Vagina (tissue), 2 donors: Measurements from ENCODE around the gene ENKD1. TPM values are rescaled to one million over a fixed set of nuclear protein-coding genes. Genes with fewer than 3 reads are reported as not detected.

Experiments
- DNase-seq, 2 donors: peaks; one replicate each; pipeline ENCODE4 v3.0.0-alpha.2; 2017; ENCODE audit errors: extremely low spot score in 2 of 2
- H3K27ac ChIP-seq: fragments of 200-600 bp; sonication (generic); one replicate; pipeline ENCODE4 v1.5.1; 2019
- H3K27me3 ChIP-seq: fragments of 200-600 bp; sonication (generic); one replicate; pipeline ENCODE4 v1.5.1; 2019
- H3K36me3 ChIP-seq, 2 donors: fragments of 200-600 bp; sonication (generic); one replicate each; pipeline ENCODE4 v1.5.1; 2017 to 2019
- H3K4me1 ChIP-seq: fragments of 200-600 bp; sonication (generic); one replicate; pipeline ENCODE4 v1.5.1; 2019
- H3K4me3 ChIP-seq, 2 donors: fragments of 200-600 bp; sonication (generic); 1 replicate in 1 of 2; 2 replicates in 1 of 2; pipeline ENCODE4 v1.5.1; 2016 to 2019
- H3K9me3 ChIP-seq: fragments of 200-600 bp; sonication (generic); one replicate; pipeline ENCODE4 v1.5.1; 2019
- POLR2A ChIP-seq, 2 donors: fragments of 450-650 bp; IDR thresholded peaks; one replicate each; pipeline ENCODE4 v1.6.1; 2017; ENCODE audit warnings: antibody characterized with exemption in 2 of 2, mild to moderate bottlenecking in 2 of 2, moderate library complexity in 2 of 2
- POLR2AphosphoS5 ChIP-seq, 2 donors: sonication (generic); formaldehyde crosslinking; IDR thresholded peaks; one replicate each; pipeline ENCODE4 v1.9.0; 2017; ENCODE audit warnings: antibody characterized with exemption in 2 of 2, mild to moderate bottlenecking in 2 of 2, low read depth in 1 of 2; ENCODE audit not compliant: insufficient read depth in 1 of 2
- intact Hi-C: fragments of 100-400 bp; cut with DNase I; formaldehyde crosslinking; loops from one replicate; pipeline ENCODE4 v1.15.1; 2023
- total RNA-seq: library from RNA; depleted of rRNA; stranded (reverse); fragments of >200 nt; gene quantifications from one replicate; pipeline ENCODE4 v1.2.3, GENCODE V29; 2016
- TF ChIP-seq, protein P1 (sequence below), 3 experiments: fragments of 450-650 bp in 2 of 3; fragments of 200-600 bp in 1 of 3; sonication (generic) in 1 of 3; IDR thresholded peaks; one replicate each; pipeline ENCODE4 v1.5.1; 2017 to 2019; ENCODE audit warnings: antibody characterized with exemption in 3 of 3, mild to moderate bottlenecking in 2 of 3, moderate library complexity in 2 of 3

ENKD1 gene
- total RNA-seq, 1 donor from 2014 or later, result 14.7 TPM

DNA sequence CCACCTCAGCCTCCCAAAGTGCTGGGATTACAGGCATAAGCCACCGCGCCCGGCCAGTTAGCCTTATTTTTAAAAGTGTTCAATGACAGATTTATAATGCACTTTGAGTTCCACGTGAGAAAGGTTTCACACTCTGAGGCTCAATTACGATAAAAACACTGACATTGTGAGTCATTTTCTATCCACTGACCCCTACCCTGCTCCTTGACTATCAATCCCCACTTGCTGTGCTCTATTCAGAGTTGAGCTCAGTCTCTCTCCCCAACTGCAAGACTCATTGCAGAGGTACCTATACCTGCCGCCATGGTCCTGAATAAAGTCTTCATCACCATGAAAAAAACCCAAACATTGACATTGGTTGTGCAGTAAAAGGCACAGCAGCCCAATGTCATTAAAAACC, 44.1 kb upstream of the ENKD1 start:
- Histone ChIP-seq H3K4me1 (no peaks in the 10 kb centered on the region), H3K4me3 (no peak overlapping the region), H3K27ac (no peak overlapping the region), H3K36me3 (no peaks in the 10 kb centered on the region), H3K9me3 (no peaks in the 10 kb centered on the region), H3K27me3 (no peaks in the 10 kb centered on the region)
- no peak for DNase-seq
- no peak for TF ChIP-seq POLR2A (IDR thresholded peaks at IDR 0.05)
- TF ChIP-seq, protein P1, sequence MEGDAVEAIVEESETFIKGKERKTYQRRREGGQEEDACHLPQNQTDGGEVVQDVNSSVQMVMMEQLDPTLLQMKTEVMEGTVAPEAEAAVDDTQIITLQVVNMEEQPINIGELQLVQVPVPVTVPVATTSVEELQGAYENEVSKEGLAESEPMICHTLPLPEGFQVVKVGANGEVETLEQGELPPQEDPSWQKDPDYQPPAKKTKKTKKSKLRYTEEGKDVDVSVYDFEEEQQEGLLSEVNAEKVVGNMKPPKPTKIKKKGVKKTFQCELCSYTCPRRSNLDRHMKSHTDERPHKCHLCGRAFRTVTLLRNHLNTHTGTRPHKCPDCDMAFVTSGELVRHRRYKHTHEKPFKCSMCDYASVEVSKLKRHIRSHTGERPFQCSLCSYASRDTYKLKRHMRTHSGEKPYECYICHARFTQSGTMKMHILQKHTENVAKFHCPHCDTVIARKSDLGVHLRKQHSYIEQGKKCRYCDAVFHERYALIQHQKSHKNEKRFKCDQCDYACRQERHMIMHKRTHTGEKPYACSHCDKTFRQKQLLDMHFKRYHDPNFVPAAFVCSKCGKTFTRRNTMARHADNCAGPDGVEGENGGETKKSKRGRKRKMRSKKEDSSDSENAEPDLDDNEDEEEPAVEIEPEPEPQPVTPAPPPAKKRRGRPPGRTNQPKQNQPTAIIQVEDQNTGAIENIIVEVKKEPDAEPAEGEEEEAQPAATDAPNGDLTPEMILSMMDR (IDR thresholded peaks at IDR 0.05), result no peak
- TF ChIP-seq POLR2AphosphoS5 (IDR thresholded peaks at IDR 0.05; ENCODE audit: insufficient read depth in 1 of 2, low read depth in 1 of 2), result no peak
- intact Hi-C loops, result no loop called here

DNA sequence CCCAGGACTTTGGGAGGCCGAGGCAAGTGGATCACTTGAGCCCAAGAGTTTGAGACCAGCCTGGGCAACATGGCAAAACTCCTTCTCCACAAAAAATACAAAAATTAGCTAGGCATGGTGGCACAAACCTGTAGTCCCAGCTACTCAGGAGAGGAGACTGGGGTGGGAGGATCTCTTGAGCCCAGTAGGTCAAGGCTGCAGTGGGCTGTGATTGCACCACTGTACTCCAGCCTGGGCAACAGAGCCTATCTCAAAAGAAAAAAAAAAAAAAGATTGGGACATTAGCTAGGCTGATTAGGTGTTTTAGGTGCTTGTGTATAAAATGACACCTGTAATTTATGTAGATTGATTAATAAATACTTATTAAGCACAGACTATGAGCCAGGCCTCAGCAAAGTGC, 42.5 kb upstream of the ENKD1 start:
- no peak overlapping the region for H3K27ac ChIP-seq

DNA sequence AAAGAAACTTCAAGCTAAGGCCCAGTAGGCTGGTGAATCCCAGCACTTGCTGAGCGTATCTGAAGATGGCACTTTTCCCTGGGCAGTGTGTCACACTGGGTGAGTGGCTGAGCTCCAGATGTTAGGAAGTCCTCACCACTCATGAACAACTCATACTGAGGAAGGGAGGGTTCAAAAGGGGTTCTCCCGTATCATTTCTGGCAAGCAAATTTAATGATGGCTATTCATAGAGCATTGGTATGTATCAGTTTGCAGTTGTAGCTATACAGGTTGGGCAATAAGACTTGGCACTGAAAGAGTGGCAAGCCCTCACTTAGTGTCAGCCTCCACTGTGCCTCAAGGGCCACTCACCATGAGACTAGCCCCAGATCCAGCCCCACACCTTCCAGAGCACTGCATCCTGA, 41.8 kb upstream of the ENKD1 start:
- peaks cover 4% of the 10 kb centered on the region for H3K4me1 ChIP-seq
- no peak for DNase-seq
- no peak overlapping the region for H3K4me3 ChIP-seq
- H3K36me3 ChIP-seq, result no peaks in the 10 kb centered on the region
- H3K27me3 ChIP-seq, result no peaks in the 10 kb centered on the region
- H3K27ac ChIP-seq, result no peak overlapping the region
- TF ChIP-seq POLR2A (IDR thresholded peaks at IDR 0.05), result no peak
- TF ChIP-seq, protein P1 (IDR thresholded peaks at IDR 0.05), result no peak
- TF ChIP-seq POLR2AphosphoS5 (IDR thresholded peaks at IDR 0.05; ENCODE audit: insufficient read depth in 1 of 2, low read depth in 1 of 2), result no peak
- H3K9me3 ChIP-seq, result no peaks in the 10 kb centered on the region
- intact Hi-C loops, result no loop called here

More for the DNA sequence above, 42.5 kb upstream of the ENKD1 start:
- TF ChIP-seq POLR2A (IDR thresholded peaks at IDR 0.05) (no peak), POLR2AphosphoS5 (IDR thresholded peaks at IDR 0.05; ENCODE audit: insufficient read depth in 1 of 2, low read depth in 1 of 2) (no peak)
- TF ChIP-seq, protein P1 (IDR thresholded peaks at IDR 0.05), result no peak
- Histone ChIP-seq H3K9me3 (no peaks in the 10 kb centered on the region), H3K27me3 (no peaks in the 10 kb centered on the region), H3K36me3 (no peaks in the 10 kb centered on the region), H3K4me1 (no peaks in the 10 kb centered on the region), H3K4me3 (no peak overlapping the region)
- DNase-seq, result no peak
- intact Hi-C loops, result no loop called here

DNA sequence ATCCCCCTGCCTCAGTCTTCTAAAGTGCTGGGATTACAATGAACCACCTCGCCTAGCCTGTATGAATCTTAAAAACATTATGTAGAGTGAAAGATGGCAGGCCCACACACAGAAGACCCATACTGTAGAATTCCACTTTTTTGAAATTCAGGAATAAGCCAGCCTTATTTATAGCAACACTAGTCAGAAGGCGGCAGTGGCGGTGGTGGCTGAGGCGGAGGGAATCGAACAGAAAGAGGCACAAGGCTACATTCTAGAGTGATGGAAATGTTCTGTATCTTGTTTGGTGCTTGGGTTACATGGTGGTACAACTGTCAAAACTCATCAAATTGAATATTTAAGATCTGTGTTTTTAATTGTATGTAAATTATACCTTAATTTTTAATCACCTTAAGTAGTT, 41.2 kb upstream of the ENKD1 start:
- no peak for TF ChIP-seq POLR2AphosphoS5 (IDR thresholded peaks at IDR 0.05; ENCODE audit: insufficient read depth in 1 of 2, low read depth in 1 of 2)
- TF ChIP-seq, protein P1 (IDR thresholded peaks at IDR 0.05), result no peak
- no peak for TF ChIP-seq POLR2A (IDR thresholded peaks at IDR 0.05)
- no peaks in the 10 kb centered on the region for H3K27me3 ChIP-seq
- H3K4me1 ChIP-seq, result peaks cover 10% of the 10 kb centered on the region
- intact Hi-C loops, result no loop called here
- DNase-seq, result no peak
- no peaks in the 10 kb centered on the region for H3K9me3 ChIP-seq
- H3K27ac ChIP-seq, result no peak overlapping the region
- H3K36me3 ChIP-seq, result no peaks in the 10 kb centered on the region
- H3K4me3 ChIP-seq, result no peak overlapping the region

DNA sequence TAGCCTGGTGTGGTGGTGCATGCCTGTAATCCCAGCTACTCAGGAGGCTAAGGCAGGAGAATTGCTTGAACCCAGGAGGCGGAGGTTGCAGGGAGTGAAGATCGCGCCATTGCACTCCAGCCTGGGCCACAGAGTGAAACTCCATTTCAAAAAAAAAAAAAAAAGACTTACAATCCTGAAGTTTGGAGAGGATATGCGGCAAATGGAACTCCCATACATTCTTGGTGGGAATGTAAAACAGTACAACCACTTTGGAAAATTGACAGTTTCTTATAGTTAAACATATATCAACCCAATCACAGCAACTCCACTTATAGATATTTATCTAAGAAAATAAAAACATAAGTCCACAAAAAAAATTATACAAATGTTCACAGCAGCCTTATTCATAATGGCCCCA, 40.7 kb upstream of the ENKD1 start:
- H3K27me3 ChIP-seq, result no peaks in the 10 kb centered on the region
- no peak overlapping the region for H3K4me3 ChIP-seq
- DNase-seq, result no peak
- H3K36me3 ChIP-seq, result no peaks in the 10 kb centered on the region
- intact Hi-C loops, result no loop called here
- no peak for TF ChIP-seq POLR2AphosphoS5 (IDR thresholded peaks at IDR 0.05; ENCODE audit: insufficient read depth in 1 of 2, low read depth in 1 of 2)
- TF ChIP-seq, protein P1 (IDR thresholded peaks at IDR 0.05), result no peak
- H3K27ac ChIP-seq, result no peak overlapping the region
- H3K4me1 ChIP-seq, result peaks cover 13% of the 10 kb centered on the region
- H3K9me3 ChIP-seq, result no peaks in the 10 kb centered on the region
